IMR-90 (cell line): ENCODE measurements around the gene GSG1L. TPM values are rescaled to one million over a fixed set of nuclear protein-coding genes. Genes with fewer than 3 reads are reported as not detected.

ENCODE experiments used
- ATAC-seq: fragments of 200-7000 bp; cut with Tn5 transposase; 2 replicates; pipeline ENCODE4 v1.9.1; 2020; ENCODE audit warnings: low read depth, mild to moderate bottlenecking, moderate library complexity
- BruUV-seq: library from RNA; stranded (reverse); fragments of 400-500 nt; replicated peaks from 2 replicates; lab custom pipeline; 2021; lab: Mats Ljungman, UMichigan
- CTCF ChIA-PET: fragments of 300-600 bp; formaldehyde crosslinking; extraction: SDS; loops from one replicate; lab custom pipeline; 2021; ENCODE audit warnings: antibody characterized with exemption; lab: Yijun Ruan, JAX
- POLR2A ChIA-PET: fragments of 300-600 bp; sonication (Branson Sonifier 250); formaldehyde crosslinking; loops from one replicate; lab custom pipeline; 2022; ENCODE audit warnings: antibody characterized with exemption; ENCODE audit not compliant: unreplicated experiment; lab: Charles Lee
- DNase-seq: peaks from one replicate; pipeline ENCODE4 v3.0.0; 2013
- H2AFZ ChIP-seq: replicated peaks from 2 replicates; pipeline ENCODE3; 2013; ENCODE audit warnings: low read length, mild to moderate bottlenecking; ENCODE audit not compliant: poor library complexity
- H2AK5ac ChIP-seq: 2 replicates; pipeline ENCODE4 v1.6.1; 2013; ENCODE audit warnings: low read depth, low read length, inconsistent platforms
- H2AK9ac ChIP-seq: replicated peaks from 2 replicates; pipeline ENCODE3; 2013; ENCODE audit warnings: mild to moderate bottlenecking, low read depth, low read length, moderate library complexity; ENCODE audit not compliant: poor library complexity
- H2BK120ac ChIP-seq: 2 replicates; pipeline ENCODE4 v1.6.1; 2013; ENCODE audit warnings: low read depth, low read length, inconsistent platforms
- H2BK15ac ChIP-seq: 3 replicates; pipeline ENCODE4 v1.6.1; 2013; ENCODE audit warnings: low read depth, low read length, inconsistent platforms
- H2BK20ac ChIP-seq: 2 replicates; pipeline ENCODE4 v1.6.1; 2013; ENCODE audit warnings: low read depth, mild to moderate bottlenecking, inconsistent platforms, low read length, moderate library complexity
- H2BK5ac ChIP-seq: 2 replicates; pipeline ENCODE4 v1.6.1; 2013; ENCODE audit warnings: mild to moderate bottlenecking, low read depth, low read length, inconsistent platforms; ENCODE audit not compliant: poor library complexity, severe bottlenecking
- H3K14ac ChIP-seq: replicated peaks from 2 replicates; pipeline ENCODE4 v1.6.1; 2013; ENCODE audit warnings: low read depth, low read length, inconsistent platforms
- H3K18ac ChIP-seq: 2 replicates; pipeline ENCODE4 v1.6.1; 2013; ENCODE audit warnings: low read depth, low read length, control low read depth
- H3K23ac ChIP-seq: 2 replicates; pipeline ENCODE4 v1.6.1; 2013; ENCODE audit warnings: low read depth, low read length, inconsistent platforms
- H3K27ac ChIP-seq: 2 replicates; pipeline ENCODE4 v1.5.1; 2013; ENCODE audit warnings: mild to moderate bottlenecking, control low read depth, low read length; ENCODE audit not compliant: insufficient read depth
- H3K27me3 ChIP-seq: 2 replicates; pipeline ENCODE4 v1.6.1; 2013; ENCODE audit warnings: low read length; ENCODE audit not compliant: control insufficient read depth, insufficient read depth
- H3K36me3 ChIP-seq: 2 replicates; pipeline ENCODE4 v1.6.1; 2013; ENCODE audit warnings: low read length, mixed read lengths; ENCODE audit not compliant: control insufficient read depth, insufficient read depth
- H3K4ac ChIP-seq: 2 replicates; pipeline ENCODE4 v1.6.1; 2013; ENCODE audit warnings: low read depth, low read length, inconsistent platforms
- H3K4me1 ChIP-seq: 2 replicates; pipeline ENCODE4 v1.6.1; 2013; ENCODE audit warnings: low read length, mixed read lengths; ENCODE audit not compliant: control insufficient read depth, insufficient read depth
- H3K4me2 ChIP-seq: 2 replicates; pipeline ENCODE4 v1.6.1; 2013; ENCODE audit warnings: low read depth, mild to moderate bottlenecking, control low read depth, low read length, moderate library complexity
- H3K4me3 ChIP-seq: 2 replicates; pipeline ENCODE4 v1.5.1; 2013; ENCODE audit warnings: low read depth, mild to moderate bottlenecking, control low read depth, low read length, moderate library complexity; ENCODE audit not compliant: insufficient read depth
- H3K56ac ChIP-seq: 2 replicates; pipeline ENCODE4 v1.6.1; 2013; ENCODE audit warnings: low read length, inconsistent platforms; ENCODE audit not compliant: insufficient read depth; ENCODE audit errors: extremely low read depth
- H3K79me1 ChIP-seq, 2 experiments: 2 replicates each; pipeline ENCODE4 v1.6.1; 2013; ENCODE audit warnings: low read length in 2 of 2, inconsistent platforms in 1 of 2, low read depth in 1 of 2
- H3K9ac ChIP-seq: 2 replicates; pipeline ENCODE4 v1.6.1; 2013; ENCODE audit warnings: low read depth, low read length, control low read depth
- H3K9me1 ChIP-seq: 2 replicates; pipeline ENCODE4 v1.6.1; 2013; ENCODE audit warnings: low read length, inconsistent platforms; ENCODE audit not compliant: insufficient read depth
- H3K9me3 ChIP-seq: 2 replicates; pipeline ENCODE4 v1.6.1; 2013; ENCODE audit warnings: low read length; ENCODE audit not compliant: control insufficient read depth, insufficient read depth
- H4K20me1 ChIP-seq: 2 replicates; pipeline ENCODE4 v1.6.1; 2013; ENCODE audit warnings: low read length, inconsistent platforms; ENCODE audit not compliant: insufficient read depth
- H4K5ac ChIP-seq: 2 replicates; pipeline ENCODE4 v1.6.1; 2013; ENCODE audit warnings: mild to moderate bottlenecking, low read depth, low read length, control low read depth
- H4K8ac ChIP-seq, 2 experiments: 2 replicates each; pipeline ENCODE4 v1.6.1; 2013; ENCODE audit warnings: low read depth in 2 of 2, low read length in 2 of 2, control low read depth in 1 of 2, inconsistent platforms in 1 of 2
- H4K91ac ChIP-seq: 2 replicates; pipeline ENCODE4 v1.6.1; 2013; ENCODE audit warnings: low read depth, low read length, inconsistent platforms; ENCODE audit not compliant: insufficient read depth
- BHLHE40 ChIP-seq: fragments of 150-350 bp; IDR thresholded peaks from 2 replicates; pipeline ENCODE4 v1.6.1; 2016; ENCODE audit warnings: mild to moderate bottlenecking, low read depth, low read length
- CEBPB ChIP-seq: IDR thresholded peaks from 2 replicates; pipeline ENCODE4 v1.6.1; 2012; ENCODE audit warnings: low read depth, low read length, improper control_type of control experiment
- CHD1 ChIP-seq: IDR thresholded peaks from 2 replicates; pipeline ENCODE4 v1.6.1; 2012; ENCODE audit warnings: low read depth, low read length, improper control_type of control experiment
- FOS ChIP-seq: fragments of 150-350 bp; IDR thresholded peaks from 2 replicates; pipeline ENCODE4 v1.6.1; 2016; ENCODE audit warnings: low read depth, low read length
- MAFK ChIP-seq: IDR thresholded peaks from 2 replicates; pipeline ENCODE4 v1.6.1; 2012; ENCODE audit warnings: low read depth, low read length, improper control_type of control experiment
- MAZ ChIP-seq: IDR thresholded peaks from 2 replicates; pipeline ENCODE4 v1.6.1; 2012; ENCODE audit warnings: low read depth, mild to moderate bottlenecking, low read length, improper control_type of control experiment, moderate library complexity, borderline replicate concordance
- MXI1 ChIP-seq: IDR thresholded peaks from 2 replicates; pipeline ENCODE4 v1.6.1; 2012; ENCODE audit warnings: low read depth, mild to moderate bottlenecking, low read length, moderate library complexity, borderline replicate concordance
- NFE2L2 ChIP-seq: fragments of 150-350 bp; IDR thresholded peaks from 2 replicates; pipeline ENCODE4 v1.6.1; 2016; ENCODE audit warnings: low read depth, mild to moderate bottlenecking, low read length
- POLR2A ChIP-seq: IDR thresholded peaks from 2 replicates; pipeline ENCODE4 v1.6.1; 2012; ENCODE audit warnings: mild to moderate bottlenecking, low read depth, low read length
- RAD21 ChIP-seq: IDR thresholded peaks from 2 replicates; pipeline ENCODE4 v1.6.1; 2012; ENCODE audit warnings: low read length, improper control_type of control experiment
- RCOR1 ChIP-seq: IDR thresholded peaks from 2 replicates; pipeline ENCODE4 v1.6.1; 2012; ENCODE audit warnings: mild to moderate bottlenecking, low read length, improper control_type of control experiment; ENCODE audit not compliant: insufficient replicate concordance
- RFX5 ChIP-seq: IDR thresholded peaks from 2 replicates; pipeline ENCODE4 v1.8.0; 2012; ENCODE audit warnings: low read depth, mild to moderate bottlenecking, low read length, moderate library complexity
- SMC3 ChIP-seq: fragments of 150-350 bp; IDR thresholded peaks from 2 replicates; pipeline ENCODE4 v1.6.1; 2016; ENCODE audit warnings: low read depth, mild to moderate bottlenecking, antibody characterized with exemption, low read length, moderate library complexity
- WGBS, 2 experiments: methylation state at CpG; one replicate each; pipeline versions ENCODE4 v1.1.5 to v1.1.7; 2013; ENCODE audit warnings: missing lambda C conversion rate in 2 of 2; ENCODE audit not compliant: insufficient read length in 1 of 2; ENCODE audit errors: extremely low coverage in 2 of 2; 5-methylcytosine and 5-hydroxymethylcytosine counted together
- dilution Hi-C: fragments of 300-500 bp; cut with HindIII; formaldehyde crosslinking; loops from one replicate; pipeline ENCODE4 v1.14.3; 2018; ENCODE audit warnings: low sequenced_read_pairs; ENCODE audit not compliant: unreplicated experiment
- in situ Hi-C: fragments of 300-500 bp; cut with MboI; formaldehyde crosslinking; loops from 3 replicates; pipeline ENCODE4 v1.14.3; 2019; ENCODE audit warnings: low sequenced_read_pairs, inconsistent platforms, mixed read lengths
- intact Hi-C: fragments of 100-400 bp; cut with micrococcal nuclease; formaldehyde crosslinking; loops from 2 replicates; pipeline ENCODE4 v1.10.0; 2022
- polyA plus RNA-seq, 3 experiments: library from polyadenylated mRNA; depleted of rRNA; stranded (reverse); fragments of >200 nt; gene quantifications; 2 replicates each; pipeline ENCODE4 v1.2.3, GENCODE V29; 2012; ENCODE audit warnings: low replicate concordance in 1 of 3
- total RNA-seq: library from RNA; depleted of rRNA; stranded (reverse); fragments of >200 nt; gene quantifications from 2 replicates; pipeline ENCODE4 v1.2.3, GENCODE V29; 2012
- TF ChIP-seq, protein P1 (sequence below): fragments of 150-350 bp; IDR thresholded peaks from 2 replicates; pipeline ENCODE4 v1.6.1; 2017; ENCODE audit warnings: mild to moderate bottlenecking, antibody characterized with exemption, low read length, low read depth
- TF ChIP-seq, protein P2 (sequence below): conservative IDR thresholded peaks from 2 replicates; pipeline ENCODE4 v1.5.1; 2012; ENCODE audit warnings: mild to moderate bottlenecking, low read depth, low read length, improper control_type of control experiment
- TF ChIP-seq, protein P3 (sequence below): fragments of 150-350 bp; IDR thresholded peaks from 2 replicates; pipeline ENCODE4 v1.6.1; 2016; ENCODE audit warnings: low read depth, mild to moderate bottlenecking, low read length, moderate library complexity, borderline replicate concordance

The GSG1L gene
- total and polyA plus RNA-seq, 2 of the 4 experiments (the other 2 are of a cell fraction) = not detected

DNA sequence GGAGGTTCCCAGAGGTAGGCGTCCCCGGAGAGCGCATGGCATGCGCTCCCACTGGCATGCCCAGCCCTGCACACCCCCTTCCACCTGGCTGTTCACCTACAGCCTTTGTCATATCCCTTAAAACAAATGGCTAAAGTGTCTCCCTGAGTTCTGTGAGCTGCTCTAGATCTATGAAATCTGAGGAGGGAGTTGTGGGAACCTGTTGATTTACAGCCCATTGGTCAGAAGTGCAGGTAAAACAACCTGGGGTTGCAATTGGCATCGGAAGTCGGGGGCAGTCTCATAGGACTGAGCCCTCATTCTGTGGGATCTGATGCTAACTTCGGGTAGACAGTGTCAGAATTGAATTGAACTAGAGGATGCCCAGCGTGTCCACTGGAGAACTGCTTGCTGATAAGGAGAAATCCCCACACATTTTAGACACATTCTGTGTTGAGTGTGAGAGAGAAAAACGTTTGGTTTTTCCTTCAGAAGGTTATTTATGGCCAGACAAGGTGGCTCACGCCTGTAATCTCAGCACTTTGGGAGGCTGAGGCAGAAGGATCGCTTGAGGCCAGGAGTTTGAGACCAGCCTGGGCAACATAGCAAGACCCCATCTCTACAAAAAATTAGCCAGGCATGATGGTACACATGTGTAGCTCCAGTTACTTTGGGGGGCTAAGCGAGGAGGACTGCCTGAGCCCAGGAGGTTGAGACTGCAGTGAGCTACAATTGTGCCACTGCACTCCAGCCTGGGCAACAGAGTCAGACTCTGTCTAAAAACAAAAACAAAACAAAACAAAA is 22.1 kb upstream of the GSG1L start:
- H3K9me3 ChIP-seq = no peaks in the 10 kb centered on the region
- no peak overlapping the region for H3K23ac ChIP-seq
- ChIA-PET CTCF (no interaction called here), POLR2A (no interaction called here)
- 86% methylated on average over 3 of the region's 12 CpGs; no CpG with 5 or more reads in 1 of the 2 experiments for WGBS, 2 experiments
- dilution Hi-C loops (no loop called here), in situ Hi-C loops (no loop called here), intact Hi-C loops (no loop called here)
- no peak overlapping the region for H3K9ac ChIP-seq
- H2BK120ac ChIP-seq = no peak overlapping the region
- peaks cover 0 to 10% of the 10 kb centered on the region in 2 experiments; a peak in 1 of 4 replicates for H3K79me1 ChIP-seq
- no peak overlapping the region for H3K4me2 ChIP-seq
- H3K4me3 ChIP-seq = no peak overlapping the region
- DNase-seq (no peak), ATAC-seq (no peak)
- H3K27ac ChIP-seq = no peak overlapping the region
- H3K18ac ChIP-seq = no peak overlapping the region
- no peaks in the 10 kb centered on the region for H3K36me3 ChIP-seq
- no peak overlapping the region for H2AK9ac ChIP-seq
- no peak overlapping the region for H2AK5ac ChIP-seq
- H3K4me1 ChIP-seq = no peaks in the 10 kb centered on the region
- peaks cover 11% of the 10 kb centered on the region for H3K9me1 ChIP-seq
- H4K20me1 ChIP-seq = peaks cover 10% of the 10 kb centered on the region
- no peak overlapping the region for H2BK15ac ChIP-seq
- H3K4ac ChIP-seq = no peak overlapping the region
- TF ChIP-seq MXI1 (no peak), BHLHE40 (no peak), RFX5 (no peak), CEBPB (no peak), CHD1 (no peak), POLR2A (no peak), RCOR1 (no peak), NFE2L2 (no peak), MAFK (no peak), MAZ (no peak), RAD21 (no peak), FOS (no peak), SMC3 (no peak)
- TF ChIP-seq, protein P1, sequence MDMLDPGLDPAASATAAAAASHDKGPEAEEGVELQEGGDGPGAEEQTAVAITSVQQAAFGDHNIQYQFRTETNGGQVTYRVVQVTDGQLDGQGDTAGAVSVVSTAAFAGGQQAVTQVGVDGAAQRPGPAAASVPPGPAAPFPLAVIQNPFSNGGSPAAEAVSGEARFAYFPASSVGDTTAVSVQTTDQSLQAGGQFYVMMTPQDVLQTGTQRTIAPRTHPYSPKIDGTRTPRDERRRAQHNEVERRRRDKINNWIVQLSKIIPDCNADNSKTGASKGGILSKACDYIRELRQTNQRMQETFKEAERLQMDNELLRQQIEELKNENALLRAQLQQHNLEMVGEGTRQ = no peak
- TF ChIP-seq, protein P2, sequence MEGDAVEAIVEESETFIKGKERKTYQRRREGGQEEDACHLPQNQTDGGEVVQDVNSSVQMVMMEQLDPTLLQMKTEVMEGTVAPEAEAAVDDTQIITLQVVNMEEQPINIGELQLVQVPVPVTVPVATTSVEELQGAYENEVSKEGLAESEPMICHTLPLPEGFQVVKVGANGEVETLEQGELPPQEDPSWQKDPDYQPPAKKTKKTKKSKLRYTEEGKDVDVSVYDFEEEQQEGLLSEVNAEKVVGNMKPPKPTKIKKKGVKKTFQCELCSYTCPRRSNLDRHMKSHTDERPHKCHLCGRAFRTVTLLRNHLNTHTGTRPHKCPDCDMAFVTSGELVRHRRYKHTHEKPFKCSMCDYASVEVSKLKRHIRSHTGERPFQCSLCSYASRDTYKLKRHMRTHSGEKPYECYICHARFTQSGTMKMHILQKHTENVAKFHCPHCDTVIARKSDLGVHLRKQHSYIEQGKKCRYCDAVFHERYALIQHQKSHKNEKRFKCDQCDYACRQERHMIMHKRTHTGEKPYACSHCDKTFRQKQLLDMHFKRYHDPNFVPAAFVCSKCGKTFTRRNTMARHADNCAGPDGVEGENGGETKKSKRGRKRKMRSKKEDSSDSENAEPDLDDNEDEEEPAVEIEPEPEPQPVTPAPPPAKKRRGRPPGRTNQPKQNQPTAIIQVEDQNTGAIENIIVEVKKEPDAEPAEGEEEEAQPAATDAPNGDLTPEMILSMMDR = no peak
- TF ChIP-seq, protein P3, sequence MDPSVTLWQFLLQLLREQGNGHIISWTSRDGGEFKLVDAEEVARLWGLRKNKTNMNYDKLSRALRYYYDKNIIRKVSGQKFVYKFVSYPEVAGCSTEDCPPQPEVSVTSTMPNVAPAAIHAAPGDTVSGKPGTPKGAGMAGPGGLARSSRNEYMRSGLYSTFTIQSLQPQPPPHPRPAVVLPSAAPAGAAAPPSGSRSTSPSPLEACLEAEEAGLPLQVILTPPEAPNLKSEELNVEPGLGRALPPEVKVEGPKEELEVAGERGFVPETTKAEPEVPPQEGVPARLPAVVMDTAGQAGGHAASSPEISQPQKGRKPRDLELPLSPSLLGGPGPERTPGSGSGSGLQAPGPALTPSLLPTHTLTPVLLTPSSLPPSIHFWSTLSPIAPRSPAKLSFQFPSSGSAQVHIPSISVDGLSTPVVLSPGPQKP = no peak
- H2AFZ ChIP-seq = no peak overlapping the region
- H2BK20ac ChIP-seq = no peak overlapping the region
- H3K27me3 ChIP-seq = no peaks in the 10 kb centered on the region
- BruUV-seq = no TSS peak
- H4K5ac ChIP-seq = no peak overlapping the region
- no peak overlapping the region for H2BK5ac ChIP-seq
- no peak overlapping the region for H4K91ac ChIP-seq
- no peak overlapping the region for H3K14ac ChIP-seq
- no peak overlapping the region for H3K56ac ChIP-seq
- no peak overlapping the region for H4K8ac ChIP-seq
